ENCODE data around the gene RGL4.
"Not testable (repeated sequence)": the region's sequence is repeated elsewhere in the genome, so short reads cannot be mapped to it uniquely, and the experiment has no call there.

The RGL4 gene

DNA sequence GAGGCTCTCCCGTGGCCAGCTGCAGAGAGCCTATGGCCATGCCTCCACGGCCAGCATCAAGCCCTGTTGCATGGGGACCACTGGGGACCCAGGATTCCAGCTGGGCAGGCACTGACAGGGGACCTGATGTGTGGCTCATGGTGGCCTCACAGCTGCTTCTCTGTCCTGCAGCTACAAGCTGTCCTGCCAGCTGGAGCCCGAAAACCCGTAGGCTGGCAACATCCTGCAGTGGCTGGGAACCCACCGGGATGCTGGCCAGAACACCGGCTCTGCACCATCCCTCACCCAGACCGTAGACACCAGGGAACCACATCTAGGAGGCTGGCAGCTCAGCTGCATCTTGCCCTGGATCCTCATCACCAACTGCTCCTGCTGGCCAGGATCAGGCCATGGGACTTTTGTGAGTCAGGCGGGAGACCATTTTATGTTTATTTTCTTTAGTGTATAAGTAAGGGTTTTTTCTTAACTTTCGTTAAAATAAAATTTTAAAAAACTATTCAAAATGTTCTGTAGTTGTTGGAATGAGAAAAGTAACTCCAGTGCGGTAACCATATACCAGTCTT, 7.9 kb downstream of the RGL4 start:
- DNase-seq: no peak

DNA sequence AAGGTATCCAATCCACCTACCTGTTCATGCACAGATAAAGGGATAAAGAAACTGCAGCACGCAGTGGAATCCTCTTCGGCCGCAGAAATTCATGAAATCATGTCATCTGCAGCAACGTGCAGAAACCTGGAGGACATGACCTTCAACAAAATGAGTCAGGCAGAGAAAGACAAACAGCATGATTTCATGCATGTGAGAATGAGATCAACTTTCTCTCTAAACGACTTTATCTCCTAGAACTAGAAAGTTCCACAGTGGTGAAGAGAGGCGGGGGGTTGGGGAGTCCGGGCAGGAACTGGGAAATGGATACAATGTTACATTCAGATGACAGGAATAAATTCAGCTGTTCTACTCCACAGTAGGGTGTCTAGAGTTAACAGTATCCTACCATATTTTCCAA, 9.9 kb downstream of the RGL4 start:
- no peak for DNase-seq

DNA sequence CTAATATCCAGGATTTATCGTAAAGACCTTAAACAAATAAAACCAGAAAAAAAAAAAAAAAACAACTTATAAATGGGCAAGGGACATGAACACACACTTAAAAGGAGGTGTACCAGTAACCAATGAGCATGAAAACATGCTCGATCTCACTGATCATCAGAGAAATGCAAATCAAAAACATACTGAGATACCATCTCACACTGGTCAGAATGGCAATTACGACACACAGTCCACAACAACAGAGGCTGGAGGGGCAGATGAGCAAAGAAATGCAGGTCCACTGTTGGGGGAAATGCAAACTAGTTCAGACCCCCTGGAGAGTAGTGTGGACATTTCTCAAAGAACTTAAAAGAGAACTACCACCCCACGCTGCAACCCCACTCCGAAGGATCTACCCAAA, 13.2 kb downstream of the RGL4 start:
- DNase-seq: no peak

DNA sequence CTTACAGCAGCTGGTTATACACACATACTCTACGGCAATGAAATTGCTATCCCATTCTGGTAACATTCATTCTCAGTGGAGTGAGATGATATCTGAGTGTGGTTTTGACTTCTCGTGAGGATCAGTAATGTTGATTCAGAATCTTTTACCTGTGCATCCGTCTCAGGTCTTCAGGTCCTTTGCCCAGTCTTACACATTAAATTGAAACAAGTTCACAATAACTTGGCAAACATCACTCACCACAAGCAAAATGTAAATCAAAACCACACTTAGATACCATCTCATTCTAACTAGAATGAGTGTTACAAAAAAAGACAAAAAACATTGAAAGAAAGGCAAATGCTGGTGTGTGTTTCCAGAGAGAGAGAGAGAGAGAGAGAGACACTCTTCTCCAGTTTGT, 14.0 kb downstream of the RGL4 start:
- no peak for DNase-seq

DNA sequence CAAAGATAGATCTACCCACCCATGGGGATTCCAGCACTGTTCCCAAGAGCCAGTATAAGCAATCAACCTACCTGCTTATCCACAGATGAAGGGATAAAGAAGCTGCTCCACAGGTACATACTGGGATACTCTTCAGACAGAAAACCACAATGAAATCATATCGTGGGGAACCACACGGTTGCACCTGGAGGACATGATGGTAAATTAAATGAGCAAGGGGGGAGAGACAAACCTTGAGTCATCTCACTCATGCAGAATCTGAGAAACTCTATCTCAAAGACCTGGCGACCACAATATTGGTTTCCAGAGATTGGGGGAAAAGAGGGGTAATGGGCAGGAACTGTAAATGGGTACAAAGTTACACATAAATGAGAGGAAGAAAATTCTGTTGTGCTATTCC, 14.5 kb downstream of the RGL4 start:
- no peak for DNase-seq

DNA sequence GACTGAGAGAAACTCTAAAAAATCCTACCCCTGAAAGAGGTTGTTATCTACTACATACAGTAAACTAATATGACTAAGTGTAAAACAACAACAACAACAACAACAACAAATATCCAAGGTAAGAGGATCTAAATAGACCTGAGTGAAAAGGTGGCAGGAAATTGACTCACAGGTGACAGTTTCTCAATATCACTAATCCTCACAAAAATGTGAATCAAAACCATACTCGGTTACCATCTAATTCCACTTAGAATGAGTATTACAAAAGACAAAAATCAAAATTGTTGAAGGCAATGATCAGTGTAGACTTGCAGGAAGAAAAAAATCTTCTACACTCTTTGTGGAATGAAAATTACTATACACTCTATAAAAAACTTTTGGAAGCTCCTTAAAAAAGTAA, 17.5 kb downstream of the RGL4 start:
- DNase-seq: no peak

DNA sequence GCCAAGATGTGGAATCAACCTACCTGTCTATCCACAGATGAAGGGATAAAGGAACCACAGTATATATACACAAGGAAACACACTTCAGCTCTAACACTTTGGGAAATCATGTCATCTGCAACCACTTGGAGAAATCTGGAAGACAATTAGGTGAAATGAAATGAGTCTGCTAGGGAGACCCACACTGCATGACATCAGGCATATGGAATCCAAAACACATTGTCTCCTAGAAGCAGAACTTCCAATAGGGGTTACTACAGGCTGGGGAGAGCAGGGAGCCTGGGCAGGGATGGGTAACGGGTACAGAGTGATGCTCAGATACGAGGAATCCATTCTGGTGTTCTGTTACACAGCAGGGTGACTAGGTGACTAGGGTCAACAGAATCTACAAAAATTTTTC, 18.3 kb downstream of the RGL4 start:
- DNase-seq: no peak

DNA sequence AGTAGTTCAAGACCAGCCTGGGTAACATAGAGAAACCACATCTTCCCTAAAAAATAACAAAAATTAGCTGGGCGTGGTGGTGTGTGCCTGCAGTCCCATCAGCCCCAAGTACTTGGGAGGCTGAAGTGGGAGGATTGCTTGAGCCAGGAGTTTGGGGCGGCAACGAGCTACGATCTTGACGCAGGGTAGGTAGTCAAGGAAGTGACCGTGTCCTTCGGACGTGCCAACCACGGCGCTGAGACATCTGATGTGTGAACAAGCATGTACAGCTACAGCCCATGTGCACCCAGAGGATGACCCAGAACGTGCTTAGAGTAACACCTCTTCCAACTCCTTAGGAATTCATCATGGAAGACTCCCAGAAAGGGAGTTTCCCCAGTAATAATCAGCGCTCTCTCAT, 21.4 kb downstream of the RGL4 start:
- no peak for DNase-seq

DNA sequence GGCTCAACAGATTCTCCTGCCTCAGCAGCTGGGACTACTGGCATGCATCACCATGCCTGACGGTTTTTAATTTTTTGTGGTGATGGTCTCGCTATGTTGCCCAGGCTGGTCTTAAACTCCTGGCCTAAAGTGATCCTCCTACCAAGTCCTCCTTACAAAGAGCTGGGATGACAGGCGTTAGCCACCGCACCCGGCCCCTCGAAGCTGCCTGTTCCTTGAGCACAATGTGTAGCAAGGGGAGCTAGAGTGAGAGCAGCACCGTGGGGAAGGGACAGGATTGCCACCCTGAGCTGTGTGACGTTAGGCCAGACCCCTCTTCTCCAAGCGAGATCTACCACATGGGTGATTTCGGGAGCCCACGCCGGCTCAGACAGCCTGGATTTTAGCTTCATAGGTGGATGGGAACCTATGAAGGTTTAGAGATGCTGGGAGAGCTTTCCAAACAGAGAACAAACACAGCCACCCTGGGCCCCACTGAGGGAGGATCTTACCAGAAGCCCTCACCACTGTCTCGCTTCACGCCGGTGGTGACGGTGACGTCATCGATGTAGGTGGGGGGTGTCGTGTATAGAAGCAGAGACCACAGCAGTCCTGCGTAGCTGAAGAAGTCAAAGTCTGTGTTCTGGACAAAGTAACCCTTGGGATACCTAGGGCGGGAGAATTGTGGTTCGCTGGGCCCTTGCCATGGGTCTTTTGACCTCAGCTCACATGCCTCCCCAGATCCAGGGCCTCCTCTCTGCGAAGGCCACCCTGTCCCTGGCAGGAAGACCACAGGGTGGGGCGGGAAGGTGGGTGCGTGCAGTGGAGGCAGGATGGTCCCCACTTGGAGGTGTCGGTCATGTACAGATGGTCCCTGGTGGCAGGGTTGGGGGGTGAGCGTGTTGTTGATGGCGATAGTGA, 23.1 kb downstream of the RGL4 start:
- DNase-seq: peak; percentile 75

DNA sequence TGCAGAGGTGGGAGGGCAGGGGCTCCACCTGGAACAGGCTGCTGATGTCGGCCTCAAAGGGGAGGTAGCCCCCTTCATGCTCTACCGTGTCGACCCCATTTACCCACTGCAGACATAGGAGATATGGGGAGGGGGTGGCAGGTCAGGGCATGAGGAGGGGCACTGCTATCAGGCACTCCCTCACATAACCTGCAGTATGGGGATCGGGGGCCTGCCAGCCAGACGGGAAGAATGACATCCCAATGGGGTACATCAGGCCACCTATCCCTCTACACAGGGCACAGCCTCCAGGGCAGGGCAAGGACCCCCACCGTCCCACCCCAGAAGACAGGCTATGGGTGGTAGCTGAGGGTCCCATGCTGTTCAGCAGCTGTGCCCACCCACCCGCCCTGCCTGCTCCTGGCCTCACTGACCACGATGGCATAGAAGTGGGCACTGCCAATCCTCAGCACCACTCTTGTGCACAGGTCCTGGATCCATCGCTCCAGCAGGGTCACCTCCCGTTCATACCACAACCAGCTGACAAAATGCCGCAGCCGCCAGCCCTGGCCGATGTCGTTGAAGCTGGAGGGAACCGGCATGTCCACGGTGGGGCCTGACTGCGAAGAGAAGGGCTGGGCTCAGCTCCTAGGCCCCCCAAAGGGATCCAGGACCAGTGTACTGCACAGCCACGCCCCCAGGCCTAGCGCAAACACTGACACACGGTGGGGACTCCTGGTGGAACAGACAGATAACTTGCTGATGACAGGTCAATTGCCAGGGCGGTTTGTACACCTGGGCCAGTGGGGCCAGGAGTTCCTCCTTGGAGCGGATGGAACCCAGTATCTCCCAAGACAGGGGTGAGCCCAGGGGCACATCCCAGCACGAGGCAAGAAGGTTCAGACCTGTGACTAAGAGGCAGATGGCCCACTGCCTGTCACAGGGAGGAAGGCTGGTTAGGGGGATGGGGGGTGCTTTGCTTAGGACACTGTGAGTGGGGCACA, 24.1 kb downstream of the RGL4 start:
- peak; percentile 60 for DNase-seq

DNA sequence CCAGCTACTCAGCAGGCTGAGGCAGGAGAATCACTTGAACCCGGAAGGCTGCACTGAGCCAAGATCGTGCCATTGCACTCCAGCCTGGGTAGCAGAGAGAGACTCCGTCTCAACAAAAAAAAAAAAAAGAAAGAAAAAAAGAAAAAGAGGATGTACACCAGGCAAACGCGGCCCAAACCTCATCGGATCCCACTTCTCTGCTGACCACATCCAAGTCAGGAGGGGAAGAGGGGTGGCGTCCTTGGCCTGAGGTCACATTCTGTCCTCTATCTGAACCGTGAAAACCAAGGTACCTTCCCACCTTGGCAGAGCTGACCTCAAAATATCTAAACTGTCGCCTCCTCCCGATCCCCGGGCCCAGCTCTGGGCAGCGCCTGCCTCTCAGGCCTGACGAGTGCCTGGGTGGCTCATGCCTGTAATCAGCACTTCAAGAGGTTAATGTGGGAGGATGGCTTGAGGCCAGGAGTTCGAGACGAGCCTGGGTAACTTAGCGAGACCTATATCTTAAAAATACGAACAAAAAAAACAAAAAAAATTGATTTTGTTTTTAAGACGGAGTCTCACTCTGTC, 25.1 kb downstream of the RGL4 start:
- DNase-seq: peak; percentile 59

DNA sequence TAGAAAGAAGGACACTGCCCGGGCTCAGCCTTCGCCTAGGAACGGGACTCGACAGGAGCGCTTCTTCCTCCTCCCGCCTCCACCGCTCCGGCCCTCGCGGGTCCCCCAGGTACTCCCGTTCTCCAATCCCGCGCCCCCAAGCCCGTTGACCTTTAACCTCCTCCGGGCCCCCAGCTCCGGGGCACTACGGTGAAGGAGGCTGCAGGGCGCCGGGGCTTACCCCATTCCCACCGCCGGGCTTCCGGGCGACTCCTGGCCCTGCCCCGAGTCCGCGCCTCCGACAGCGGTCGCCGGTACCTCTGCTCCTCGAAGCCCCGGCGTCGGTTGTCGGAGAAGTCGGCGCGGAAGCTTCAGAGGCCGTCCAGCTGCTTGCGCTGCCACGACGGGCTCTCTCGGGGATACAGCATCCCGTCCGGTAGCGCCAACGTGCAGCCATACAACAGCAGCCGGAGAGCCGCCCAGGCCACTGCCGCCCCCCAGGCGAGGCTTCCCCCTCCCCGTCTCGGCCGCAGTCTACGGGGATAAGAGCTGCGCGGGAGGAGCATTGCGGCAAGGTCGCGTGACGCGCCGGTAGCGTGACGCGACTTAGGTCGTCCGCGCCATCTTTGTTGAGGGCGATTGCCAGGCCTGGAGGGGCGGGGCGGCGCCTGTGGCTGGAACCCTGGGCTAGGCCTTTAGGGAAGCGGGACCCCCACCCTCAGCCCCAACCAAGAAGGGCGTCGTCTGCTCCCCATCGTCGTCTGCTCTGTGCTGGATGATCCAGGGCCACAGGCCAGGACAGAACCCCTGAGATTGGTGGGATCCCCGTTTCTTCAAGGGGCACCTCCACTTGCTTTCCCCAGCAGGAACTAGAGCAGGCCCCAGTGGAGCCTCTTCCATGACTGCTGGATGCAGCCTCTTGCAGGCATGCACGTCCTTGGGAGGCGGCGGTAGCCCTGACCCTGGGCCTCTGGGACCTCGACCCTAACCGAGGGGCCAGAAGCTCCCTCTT, 26.3 kb downstream of the RGL4 start:
- DNase-seq: peak; percentile 93

DNA sequence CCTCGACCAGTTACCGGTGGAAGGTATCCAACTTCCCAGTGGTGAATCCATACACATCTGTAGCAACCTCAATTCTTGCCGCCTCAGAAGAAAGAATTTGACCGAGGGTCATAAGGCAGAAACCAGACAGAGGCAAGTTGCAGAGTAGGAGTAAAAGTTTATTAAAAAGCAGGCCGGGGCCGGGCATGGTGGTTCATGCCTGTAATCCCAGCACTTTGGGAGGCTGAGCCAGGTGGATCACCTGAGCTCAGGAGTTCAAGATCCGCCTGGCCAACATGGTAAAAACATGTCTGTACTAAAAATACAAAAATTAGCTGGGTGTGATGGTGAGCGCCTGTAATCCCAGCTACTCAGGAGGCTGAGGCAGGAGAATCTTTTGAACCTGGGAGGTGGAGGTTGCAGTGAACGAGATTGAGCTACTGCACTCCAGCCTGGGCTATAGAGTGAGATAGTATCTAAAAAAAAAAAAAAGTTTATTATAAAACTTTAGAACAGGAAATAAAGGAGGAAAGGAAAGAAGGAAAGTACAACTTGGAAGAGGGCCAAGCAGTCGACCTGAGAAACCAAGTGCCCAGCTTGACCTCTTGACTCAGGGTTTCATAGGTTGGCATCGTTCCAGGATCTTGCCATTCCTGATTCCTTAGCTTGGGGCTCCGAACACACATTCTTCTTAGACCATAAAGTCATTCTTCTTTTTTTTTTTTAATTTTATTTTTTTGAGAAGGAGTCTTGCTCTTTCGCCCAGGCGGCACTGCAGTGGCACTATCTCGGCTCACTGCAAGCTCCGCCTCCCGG, 27.8 kb downstream of the RGL4 start:
- DNase-seq: no peak

DNA sequence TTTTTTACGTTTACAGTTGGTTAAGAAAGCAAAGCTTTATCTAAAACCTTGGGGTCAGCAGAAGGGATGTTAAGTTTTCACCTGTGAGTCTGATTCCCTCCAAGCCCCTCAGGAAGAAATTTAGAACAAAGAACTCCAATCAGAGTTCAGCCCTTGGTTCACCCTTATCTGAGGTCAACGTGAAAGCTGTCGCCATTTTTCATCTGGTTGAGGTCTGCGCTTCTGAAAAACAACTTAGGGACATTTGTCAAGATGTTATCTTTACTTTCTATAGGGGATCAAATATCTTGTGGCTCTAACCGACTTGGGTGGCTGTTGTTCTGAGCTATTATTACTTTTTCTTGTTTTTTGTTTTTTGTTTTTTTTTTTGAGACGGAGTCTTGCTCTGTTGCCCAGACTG, 30.0 kb downstream of the RGL4 start:
- no peak for DNase-seq

DNA sequence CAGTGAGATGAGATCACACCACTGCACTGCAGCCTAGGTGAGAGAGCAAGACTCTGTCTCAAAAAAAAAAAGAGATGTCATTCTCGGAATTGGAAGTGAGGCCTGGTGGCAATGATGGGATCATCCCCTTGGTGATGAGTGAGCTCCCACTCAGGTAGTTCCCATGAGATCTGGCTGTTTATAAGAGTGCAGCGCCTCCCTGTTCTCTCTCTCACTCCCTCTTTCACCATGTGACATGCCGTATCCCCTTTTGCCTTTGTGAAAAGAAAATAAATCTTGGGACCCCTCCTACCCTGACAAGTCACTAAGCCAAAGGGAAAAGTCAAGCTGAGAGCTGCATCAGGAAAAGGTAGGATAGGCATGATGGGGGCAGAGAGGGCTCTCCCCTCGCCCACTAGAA, 31.3 kb downstream of the RGL4 start:
- DNase-seq: no peak

DNA sequence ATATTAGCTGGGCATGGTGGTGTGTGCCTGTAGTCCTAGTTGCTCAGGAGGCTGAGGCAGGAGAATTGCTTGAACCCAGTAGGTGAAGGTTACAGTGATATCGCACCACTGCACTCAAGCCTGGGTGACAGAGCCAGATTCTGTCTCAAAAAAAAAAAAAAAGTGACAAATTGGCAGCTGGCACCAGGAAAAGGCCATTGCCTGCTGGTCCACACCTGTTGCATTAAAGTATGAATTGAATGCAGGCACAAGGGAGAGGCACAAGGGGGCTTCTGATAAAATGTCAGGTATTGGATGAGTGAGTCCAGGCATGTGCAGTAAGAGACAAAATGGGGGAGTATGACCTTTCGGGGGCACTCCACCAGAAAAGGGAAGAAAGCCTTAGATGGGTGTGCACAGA, 31.9 kb downstream of the RGL4 start:
- DNase-seq: no peak

DNA sequence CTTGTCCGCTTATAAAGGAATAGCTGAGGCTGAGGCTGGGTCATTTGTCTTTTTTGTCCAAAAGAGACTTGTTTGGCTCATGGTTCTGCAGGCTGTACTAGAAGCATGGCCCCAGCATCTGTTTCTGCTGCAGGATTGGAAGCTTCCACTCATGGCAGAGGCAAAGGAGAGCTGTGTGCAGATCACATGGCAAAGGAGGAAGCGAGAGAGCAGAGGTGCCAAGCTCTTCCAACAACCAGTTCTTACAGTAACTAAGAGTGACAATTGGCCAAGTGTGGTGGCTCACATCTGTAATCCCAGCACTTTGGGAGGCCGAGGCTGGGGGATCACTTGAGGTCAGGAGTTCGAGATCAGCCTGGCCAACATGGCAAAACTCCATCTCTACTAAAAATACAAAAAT, 37.3 kb downstream of the RGL4 start:
- not testable (repeated sequence) for DNase-seq

DNA sequence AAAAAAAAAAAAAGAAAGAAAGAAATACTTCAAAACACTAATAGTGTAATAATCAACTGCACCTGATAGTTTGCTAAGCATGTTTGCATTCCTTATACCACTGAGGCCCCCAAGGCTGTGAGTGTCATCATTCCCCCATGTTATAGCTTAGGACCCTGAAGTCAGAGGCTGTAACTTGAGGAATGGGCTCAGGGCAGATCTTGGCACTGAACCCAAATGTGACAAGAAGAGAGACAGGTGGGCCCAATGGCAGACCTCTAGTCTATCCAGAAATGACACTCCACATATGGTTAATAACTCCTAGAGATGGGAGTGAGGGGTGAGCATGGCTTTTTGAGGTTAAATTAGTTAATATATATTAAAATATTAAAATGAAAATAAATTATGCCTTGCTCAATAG, 46.9 kb downstream of the RGL4 start:
- DNase-seq: no peak

DNA sequence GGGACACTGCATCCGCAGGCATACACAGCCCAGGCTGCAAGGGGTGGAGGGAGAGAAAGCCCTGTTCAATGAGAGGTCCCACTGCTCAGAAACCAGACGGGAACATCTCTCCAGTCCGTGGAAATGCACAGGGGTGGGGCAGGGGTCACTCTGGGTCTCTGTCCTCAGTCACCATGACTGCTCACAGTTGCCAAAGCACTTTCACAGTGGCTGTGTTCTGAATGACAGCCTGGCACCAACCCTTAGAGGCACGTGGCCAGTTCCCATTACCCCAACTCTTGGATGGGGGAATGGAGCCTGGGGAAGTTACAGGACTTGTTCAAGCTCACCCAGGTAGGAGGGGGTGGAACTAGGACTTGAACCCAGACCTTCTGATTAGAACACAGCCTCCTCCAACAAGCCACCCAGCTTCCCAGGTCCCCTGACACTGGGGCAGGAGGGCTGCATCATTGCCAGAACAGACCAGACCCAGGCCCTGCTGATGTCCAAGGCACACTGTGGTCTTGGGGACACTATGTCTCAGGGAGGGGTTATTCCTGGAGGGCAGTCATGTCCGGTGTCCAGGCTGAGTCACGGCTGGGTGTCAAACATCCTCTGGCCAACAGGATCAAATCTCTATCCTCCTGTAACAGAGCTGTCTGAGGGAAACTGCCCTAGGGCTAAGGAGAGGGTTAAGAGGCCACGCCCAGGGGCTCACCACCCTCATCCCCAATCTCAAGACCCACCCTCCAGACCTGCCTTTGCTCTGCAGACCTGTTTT, 51.9 kb downstream of the RGL4 start:
- no peak for DNase-seq

DNA sequence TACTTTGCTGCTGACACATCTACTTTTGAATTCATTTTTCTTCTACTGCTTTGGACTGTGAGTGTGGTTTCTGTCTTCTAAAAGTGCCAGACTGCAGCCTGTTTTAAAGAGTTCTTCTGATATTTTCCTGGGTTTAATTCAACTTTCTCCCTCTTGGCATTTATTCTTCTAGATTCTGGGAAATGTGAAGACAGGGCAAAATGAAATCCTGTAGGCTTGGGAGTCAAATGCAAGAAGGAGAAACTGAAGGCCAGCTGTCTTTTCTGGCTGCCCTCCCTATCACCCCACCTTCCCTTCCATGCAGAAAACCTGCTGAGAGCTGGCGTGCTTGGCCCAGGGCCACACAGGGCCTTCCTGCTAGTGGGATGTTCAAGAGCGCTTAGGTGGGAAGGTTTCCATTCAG, 52.5 kb downstream of the RGL4 start:
- no peak for DNase-seq

Data from activated CD8-positive, alpha-beta memory T cell treated with anti-CD3 and anti-CD28 coated beads, Interleukin-2, amount 50 U/mL, for 48 hours (primary cell).